Neural cell (in vitro differentiated cells): ENCODE measurements around the gene TUBA4B. TPM values are rescaled to one million over a fixed set of nuclear protein-coding genes. Genes with fewer than 3 reads are reported as not detected.

ENCODE experiments used
- H2AFZ ChIP-seq: fragments of 200-600, 300-800 bp; sonication (generic), shearing (Covaris generic); 2 replicates; pipeline ENCODE4 v1.6.0; 2014; ENCODE audit warnings: low read depth, mild to moderate bottlenecking, antibody characterized with exemption, low read length, moderate library complexity
- H3F3A ChIP-seq: fragments of 200-600 bp; shearing (Covaris generic); 2 replicates; pipeline ENCODE4 v1.6.1; 2016; ENCODE audit warnings: mild to moderate bottlenecking, moderate library complexity, mixed read lengths, antibody characterized with exemption, low read length; ENCODE audit not compliant: insufficient read depth, poor library complexity, severe bottlenecking
- H3K27ac ChIP-seq: fragments of 200-600, 300-800 bp; sonication (generic), shearing (Covaris generic); 2 replicates; pipeline ENCODE4 v1.5.1; 2014; ENCODE audit warnings: mild to moderate bottlenecking, low read length, moderate library complexity
- H3K27me3 ChIP-seq: fragments of 300-800, 200-600 bp; sonication (generic), shearing (Covaris generic); 2 replicates; pipeline ENCODE4 v1.6.0; 2014; ENCODE audit warnings: mild to moderate bottlenecking, low read depth, low read length, moderate library complexity; ENCODE audit not compliant: insufficient read depth
- H3K36me3 ChIP-seq: fragments of 300-800, 200-600 bp; sonication (generic), shearing (Covaris generic); 2 replicates; pipeline ENCODE4 v1.5.1; 2014; ENCODE audit warnings: mild to moderate bottlenecking, antibody characterized with exemption, low read length, moderate library complexity; ENCODE audit not compliant: insufficient read depth
- H3K4me2 ChIP-seq: fragments of 300-800, 200-600 bp; sonication (generic), shearing (Covaris generic); 2 replicates; pipeline ENCODE4 v1.6.0; 2014; ENCODE audit warnings: mild to moderate bottlenecking, low read length
- H3K4me3 ChIP-seq: fragments of 300-800, 200-600 bp; sonication (generic), shearing (Covaris generic); 2 replicates; pipeline ENCODE4 v1.5.1; 2014; ENCODE audit warnings: mild to moderate bottlenecking, low read length, moderate library complexity
- H3K79me2 ChIP-seq: fragments of 200-600 bp; shearing (Covaris generic); replicated peaks from 2 replicates; pipeline ENCODE4 v1.6.0; 2014; ENCODE audit warnings: mild to moderate bottlenecking, low read length, moderate library complexity; ENCODE audit not compliant: insufficient read depth
- H3K9ac ChIP-seq: fragments of 300-800, 200-600 bp; sonication (generic), shearing (Covaris generic); 2 replicates; pipeline ENCODE4 v1.6.1; 2016; ENCODE audit warnings: mild to moderate bottlenecking, low read length, mixed read lengths
- H3K9me2 ChIP-seq: fragments of 200-600 bp; shearing (Covaris generic); 2 replicates; pipeline ENCODE4 v1.6.1; 2016; ENCODE audit warnings: mild to moderate bottlenecking, low read length, mixed read lengths; ENCODE audit not compliant: insufficient read depth
- H3K9me3 ChIP-seq: fragments of 200-600, 300-800 bp; sonication (generic), shearing (Covaris generic); 2 replicates; pipeline ENCODE4 v1.6.1; 2016; ENCODE audit warnings: mild to moderate bottlenecking, mixed run types, low read length, moderate library complexity, mixed read lengths
- H4K20me1 ChIP-seq: fragments of 200-600 bp; shearing (Covaris generic); 2 replicates; pipeline ENCODE4 v1.6.1; 2016; ENCODE audit warnings: mild to moderate bottlenecking, mixed run types; ENCODE audit not compliant: insufficient read depth
- CTCF ChIP-seq: fragments of 450-650 bp; IDR thresholded peaks from 2 replicates; pipeline ENCODE4 v1.5.1; 2014; ENCODE audit warnings: antibody characterized with exemption, mild to moderate bottlenecking, moderate library complexity; ENCODE audit not compliant: poor library complexity, severe bottlenecking
- EP300 ChIP-seq: fragments of 450-650 bp; conservative IDR thresholded peaks from 2 replicates; pipeline ENCODE4 v1.6.1; 2014; ENCODE audit warnings: antibody characterized with exemption, mild to moderate bottlenecking, moderate library complexity; ENCODE audit not compliant: poor library complexity, severe bottlenecking
- EZH2 ChIP-seq: fragments of 200-600, 300-800 bp; shearing (Covaris generic), sonication (generic); IDR thresholded peaks from 2 replicates; pipeline ENCODE4 v1.6.1; 2014; ENCODE audit warnings: antibody characterized with exemption, low read length, borderline replicate concordance, mild to moderate bottlenecking; ENCODE audit not compliant: insufficient read depth, poor library complexity, severe bottlenecking
- MXI1 ChIP-seq: fragments of 450-650 bp; conservative IDR thresholded peaks from 2 replicates; pipeline ENCODE4 v1.6.1; 2014; ENCODE audit warnings: antibody characterized with exemption, mild to moderate bottlenecking; ENCODE audit not compliant: poor library complexity, severe bottlenecking
- POLR2AphosphoS5 ChIP-seq: IDR thresholded peaks from 2 replicates; pipeline ENCODE4 v1.6.1; 2012
- RAD21 ChIP-seq: fragments of 450-650 bp; conservative IDR thresholded peaks from 2 replicates; pipeline ENCODE4 v1.6.1; 2014; ENCODE audit warnings: antibody characterized with exemption, mild to moderate bottlenecking, moderate library complexity
- REST ChIP-seq: IDR thresholded peaks from 2 replicates; pipeline ENCODE4 v1.6.1; 2012; ENCODE audit warnings: borderline replicate concordance
- SMC3 ChIP-seq: fragments of 450-650 bp; conservative IDR thresholded peaks from 2 replicates; pipeline ENCODE4 v1.6.1; 2014; ENCODE audit warnings: antibody characterized with exemption, mild to moderate bottlenecking, moderate library complexity; ENCODE audit not compliant: poor library complexity
- TAF1 ChIP-seq: IDR thresholded peaks from 2 replicates; pipeline ENCODE4 v1.6.1; 2012; ENCODE audit warnings: low read depth
- polyA plus RNA-seq: library from polyadenylated mRNA; depleted of rRNA; stranded (reverse); fragments of >200 nt; gene quantifications from 2 replicates; pipeline ENCODE4 v1.2.3, GENCODE V29; 2014

Gene TUBA4B
- polyA plus RNA-seq, 1 donor from 2014 or later: not detected

- Histone ChIP-seq H4K20me1 (no peaks in the 10 kb centered on the region), H3K9me2 (no peaks in the 10 kb centered on the region), H3K36me3 (peaks cover 5% of the 10 kb centered on the region), H3K27me3 (no peaks in the 10 kb centered on the region), H3K27ac (no peak overlapping the region), H3K4me2 (no peak overlapping the region), H3K9me3 (no peaks in the 10 kb centered on the region), H3K9ac (no peak overlapping the region), H2AFZ (no peak overlapping the region), H3K4me3 (no peak overlapping the region), H3K79me2 (no peaks in the 10 kb centered on the region), H3F3A (no peaks in the 10 kb centered on the region)
- TF ChIP-seq EZH2: no peak
- no peak for TF ChIP-seq CTCF
- TF ChIP-seq EP300: no peak
- no peak for TF ChIP-seq POLR2AphosphoS5
- TF ChIP-seq SMC3: no peak
- no peak for TF ChIP-seq REST
- no peak for TF ChIP-seq MXI1
- no peak for TF ChIP-seq TAF1
- TF ChIP-seq RAD21: no peak
These were observed 47.0 kb downstream of the TUBA4B start for GRCh38 chr2:219300022-219300421.

DNA sequence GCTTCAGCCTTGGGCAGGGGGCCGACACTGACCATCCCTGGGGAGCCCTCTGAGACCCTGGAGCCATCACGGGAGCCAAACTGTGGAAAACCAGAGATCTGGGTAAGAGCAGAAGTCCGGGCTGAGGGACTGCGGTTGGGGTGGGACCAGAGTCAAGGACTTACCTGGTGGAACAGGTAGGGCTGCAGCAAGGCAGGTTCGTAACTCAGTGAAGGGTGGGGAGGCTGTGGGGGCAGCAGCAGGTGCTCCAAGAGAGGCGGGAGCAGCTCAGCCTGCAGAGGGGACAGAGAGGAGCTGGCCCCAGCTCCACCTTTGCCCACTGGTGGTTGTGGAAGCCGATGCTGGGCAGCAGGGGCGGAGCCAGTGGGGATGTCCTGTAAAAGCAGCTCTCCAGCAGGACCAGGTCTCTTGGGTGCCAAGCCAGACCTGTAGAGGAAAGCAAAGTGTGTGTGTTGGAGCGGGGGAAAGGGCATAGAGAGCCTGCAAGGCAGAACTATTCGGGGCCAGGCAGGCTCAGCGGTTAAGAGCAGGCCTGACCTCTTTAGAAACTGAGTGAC is 49.4 kb downstream of the TUBA4B start:
- Histone ChIP-seq H3K4me2 (no peak overlapping the region), H3K27me3 (peaks cover 9% of the 10 kb centered on the region), H3K79me2 (no peaks in the 10 kb centered on the region), H3K36me3 (no peaks in the 10 kb centered on the region), H3K9ac (no peak overlapping the region), H3K9me2 (no peaks in the 10 kb centered on the region), H3F3A (no peaks in the 10 kb centered on the region), H3K27ac (no peak overlapping the region), H3K4me3 (no peak overlapping the region), H4K20me1 (no peaks in the 10 kb centered on the region), H2AFZ (no peak overlapping the region), H3K9me3 (no peaks in the 10 kb centered on the region)
- TF ChIP-seq RAD21: no peak
- no peak for TF ChIP-seq TAF1
- TF ChIP-seq EZH2: no peak
- no peak for TF ChIP-seq CTCF
- no peak for TF ChIP-seq REST
- TF ChIP-seq POLR2AphosphoS5: no peak
